DOHH2 (cell line): ENCODE measurements around the gene DOCK8.
A peak's percentile ranks its signal among the peaks of the same experiment; 100 is the strongest.

Experiments
- H3F3A ChIP-seq: fragments of 200-600 bp; sonication (generic), shearing (Covaris generic); 2 replicates; pipeline ENCODE4 v1.6.0; 2016; ENCODE audit warnings: antibody characterized with exemption, mild to moderate bottlenecking; ENCODE audit not compliant: control insufficient read depth, insufficient read depth
- H3K27ac ChIP-seq: fragments of 200-600 bp; sonication (generic); 2 replicates; pipeline ENCODE4 v1.5.1; 2014; ENCODE audit warnings: low read depth, mild to moderate bottlenecking, low read length, moderate library complexity
- H3K27me3 ChIP-seq: fragments of 200-600 bp; sonication (generic); 2 replicates; pipeline ENCODE4 v1.6.1; 2014; ENCODE audit warnings: mild to moderate bottlenecking, low read length, mixed read lengths; ENCODE audit not compliant: control insufficient read depth
- H3K36me3 ChIP-seq: fragments of 200-600 bp; sonication (generic); 2 replicates; pipeline ENCODE4 v1.6.1; 2014; ENCODE audit warnings: mild to moderate bottlenecking, low read length, moderate library complexity, mixed read lengths; ENCODE audit not compliant: control insufficient read depth
- H3K4me1 ChIP-seq: fragments of 200-600 bp; sonication (generic); 2 replicates; pipeline ENCODE4 v1.6.1; 2014; ENCODE audit warnings: mild to moderate bottlenecking, low read length, mixed read lengths; ENCODE audit not compliant: control insufficient read depth
- H3K4me2 ChIP-seq: fragments of 200-600 bp; sonication (generic); 2 replicates; pipeline ENCODE4 v1.6.0; 2014; ENCODE audit warnings: mild to moderate bottlenecking, low read length, moderate library complexity
- H3K4me3 ChIP-seq: fragments of 200-600 bp; sonication (generic); 2 replicates; pipeline ENCODE4 v1.5.1; 2014; ENCODE audit warnings: mild to moderate bottlenecking, low read length, mixed read lengths
- H3K79me2 ChIP-seq: fragments of 200-600 bp; sonication (generic); 2 replicates; pipeline ENCODE4 v1.6.1; 2014; ENCODE audit warnings: mild to moderate bottlenecking, low read length, mixed read lengths; ENCODE audit not compliant: control insufficient read depth
- H3K9me2 ChIP-seq: fragments of 200-600 bp; sonication (generic); replicated peaks from 2 replicates; pipeline ENCODE4 v1.6.1; 2014; ENCODE audit warnings: mild to moderate bottlenecking, low read length, mixed read lengths; ENCODE audit not compliant: control insufficient read depth
- H3K9me3 ChIP-seq: fragments of 200-600 bp; sonication (generic); 2 replicates; pipeline ENCODE4 v1.6.1; 2014; ENCODE audit warnings: antibody characterized with exemption, low read length, mixed read lengths; ENCODE audit not compliant: control insufficient read depth, insufficient read depth
- H4K20me1 ChIP-seq: fragments of 200-600 bp; sonication (generic); 2 replicates; pipeline ENCODE4 v1.6.0; 2014; ENCODE audit warnings: low read depth, mild to moderate bottlenecking, antibody characterized with exemption, low read length, moderate library complexity; ENCODE audit not compliant: control insufficient read depth, insufficient read depth
- CTCF ChIP-seq: fragments of 200-600 bp; sonication (generic); IDR thresholded peaks from one replicate; pipeline ENCODE4 v1.5.1; 2014; ENCODE audit warnings: antibody characterized with exemption, mild to moderate bottlenecking, low read depth, low read length; ENCODE audit not compliant: poor library complexity, severe bottlenecking
- EZH2phosphoT487 ChIP-seq: fragments of 200-600 bp; sonication (generic); IDR thresholded peaks from 2 replicates; pipeline ENCODE4 v1.6.1; 2017; ENCODE audit warnings: borderline replicate concordance, mild to moderate bottlenecking, antibody characterized with exemption, low read length, moderate library complexity, mixed read lengths

Gene DOCK8

GRCh38 chr9:221989-222776 lies 7.5 kb downstream of the DOCK8 start:
- no peaks in the 10 kb centered on the region for H4K20me1 ChIP-seq
- H3K4me2 ChIP-seq: peak overlapping the region; percentile 59
- H3K27me3 ChIP-seq: no peaks in the 10 kb centered on the region
- peaks cover 70% of the 10 kb centered on the region for H3K4me1 ChIP-seq
- H3K27ac ChIP-seq: peak overlapping the region; percentile 33
- H3K4me3 ChIP-seq: peak overlapping the region; percentile 38
- TF ChIP-seq EZH2phosphoT487 (no peak), CTCF (no peak)
- peaks cover 3% of the 10 kb centered on the region; the same call in 1 of the 2 replicates for H3K79me2 ChIP-seq
- H3F3A ChIP-seq: peaks cover 8% of the 10 kb centered on the region
- H3K9me3 ChIP-seq: no peaks in the 10 kb centered on the region
- no peaks in the 10 kb centered on the region for H3K9me2 ChIP-seq
- no peaks in the 10 kb centered on the region for H3K36me3 ChIP-seq

DNA sequence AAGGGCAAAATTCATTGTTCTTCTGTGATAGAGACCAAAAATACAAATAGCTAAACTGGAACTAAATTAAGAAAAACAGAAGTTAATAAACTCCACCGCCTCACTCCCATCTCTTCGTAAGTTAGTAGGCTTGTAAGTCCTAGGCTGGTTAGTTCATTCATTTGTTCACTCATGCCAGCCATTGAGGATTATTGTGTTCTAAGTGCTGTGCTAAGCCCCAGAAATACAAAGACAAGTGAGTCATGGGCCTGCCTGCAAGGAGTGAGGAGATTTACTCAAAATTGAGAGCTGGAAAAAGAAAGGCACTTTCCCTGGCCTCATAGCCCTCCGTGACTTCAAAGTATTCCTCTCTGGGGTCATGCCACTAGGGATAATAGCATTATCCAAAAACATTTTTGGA lies 8.5 kb downstream of the DOCK8 start:
- peak overlapping the region; percentile 33; the same call in 1 of the 2 replicates for H3K27ac ChIP-seq
- H3K4me2 ChIP-seq: peak overlapping the region; percentile 59
- TF ChIP-seq CTCF (no peak), EZH2phosphoT487 (no peak)
- H3K4me3 ChIP-seq: peak overlapping the region; percentile 38
- H3K79me2 ChIP-seq: peaks cover 3% of the 10 kb centered on the region; the same call in 1 of the 2 replicates
- peaks cover 60% of the 10 kb centered on the region for H3K4me1 ChIP-seq
- no peaks in the 10 kb centered on the region for H3K27me3 ChIP-seq
- H3K9me2 ChIP-seq: no peaks in the 10 kb centered on the region
- H4K20me1 ChIP-seq: no peaks in the 10 kb centered on the region
- peaks cover 8% of the 10 kb centered on the region for H3F3A ChIP-seq
- H3K9me3 ChIP-seq: no peaks in the 10 kb centered on the region
- no peaks in the 10 kb centered on the region for H3K36me3 ChIP-seq

GRCh38 chr9:224026-224425 lies 9.4 kb downstream of the DOCK8 start:
- Histone ChIP-seq H3K9me3 (no peaks in the 10 kb centered on the region), H3F3A (peaks cover 5% of the 10 kb centered on the region), H3K79me2 (peaks cover 3% of the 10 kb centered on the region; the same call in 1 of the 2 replicates), H3K27me3 (no peaks in the 10 kb centered on the region), H4K20me1 (no peaks in the 10 kb centered on the region), H3K36me3 (no peaks in the 10 kb centered on the region), H3K4me2 (peak overlapping the region; percentile 59), H3K4me3 (no peak overlapping the region), H3K27ac (no peak overlapping the region), H3K9me2 (no peaks in the 10 kb centered on the region), H3K4me1 (peaks cover 57% of the 10 kb centered on the region)
- TF ChIP-seq EZH2phosphoT487 (no peak), CTCF (no peak)
